Glutamatergic neuron (in vitro differentiated cells): Measurements from ENCODE around the gene CDC27. TPM values are rescaled to one million over a fixed set of nuclear protein-coding genes. Genes with fewer than 3 reads are reported as not detected.

Experiments
- DNase-seq: peaks from one replicate; pipeline ENCODE4 v3.0.0; 2022
- H3K27ac Mint-ChIP-seq: one replicate; pipeline ENCODE4 v1.8.0; 2020; ENCODE audit warnings: mild to moderate bottlenecking, mixed read lengths, inconsistent platforms; ENCODE audit not compliant: unreplicated experiment
- H3K27me3 Mint-ChIP-seq: one replicate; pipeline ENCODE4 v1.8.0; 2020; ENCODE audit warnings: mild to moderate bottlenecking, moderate library complexity, mixed read lengths, inconsistent platforms; ENCODE audit not compliant: unreplicated experiment
- H3K36me3 Mint-ChIP-seq: one replicate; pipeline ENCODE4 v1.8.0; 2020; ENCODE audit warnings: mild to moderate bottlenecking, mixed read lengths, inconsistent platforms; ENCODE audit not compliant: unreplicated experiment
- H3K4me1 Mint-ChIP-seq: one replicate; pipeline ENCODE4 v1.8.0; 2020; ENCODE audit warnings: mild to moderate bottlenecking, low read depth, mixed read lengths, inconsistent platforms; ENCODE audit not compliant: unreplicated experiment
- H3K4me3 Mint-ChIP-seq: one replicate; pipeline ENCODE4 v1.8.0; 2020; ENCODE audit warnings: mild to moderate bottlenecking, mixed read lengths, inconsistent platforms; ENCODE audit not compliant: unreplicated experiment
- H3K9me3 Mint-ChIP-seq: one replicate; pipeline ENCODE4 v1.8.0; 2020; ENCODE audit warnings: mild to moderate bottlenecking, moderate library complexity, mixed read lengths, inconsistent platforms; ENCODE audit not compliant: unreplicated experiment
- total RNA-seq: library from RNA; stranded (reverse); fragmentation: NEBNext Ultra II Directional; extraction: Animal tissue kit (Norgen Biotek cat#: 25700); gene quantifications from one replicate; pipeline ENCODE4 v1.2.1, GENCODE V29; 2021; ENCODE audit not compliant: unreplicated experiment
- TF ChIP-seq, protein P1 (sequence below): fragments of 200-600 bp; sonication (generic); IDR thresholded peaks from one replicate; pipeline ENCODE4 v1.5.0; 2021; ENCODE audit not compliant: partially characterized antibody, unreplicated experiment

Gene CDC27
- total RNA-seq, 1 donor from 2014 or later: 94.6 TPM

DNA sequence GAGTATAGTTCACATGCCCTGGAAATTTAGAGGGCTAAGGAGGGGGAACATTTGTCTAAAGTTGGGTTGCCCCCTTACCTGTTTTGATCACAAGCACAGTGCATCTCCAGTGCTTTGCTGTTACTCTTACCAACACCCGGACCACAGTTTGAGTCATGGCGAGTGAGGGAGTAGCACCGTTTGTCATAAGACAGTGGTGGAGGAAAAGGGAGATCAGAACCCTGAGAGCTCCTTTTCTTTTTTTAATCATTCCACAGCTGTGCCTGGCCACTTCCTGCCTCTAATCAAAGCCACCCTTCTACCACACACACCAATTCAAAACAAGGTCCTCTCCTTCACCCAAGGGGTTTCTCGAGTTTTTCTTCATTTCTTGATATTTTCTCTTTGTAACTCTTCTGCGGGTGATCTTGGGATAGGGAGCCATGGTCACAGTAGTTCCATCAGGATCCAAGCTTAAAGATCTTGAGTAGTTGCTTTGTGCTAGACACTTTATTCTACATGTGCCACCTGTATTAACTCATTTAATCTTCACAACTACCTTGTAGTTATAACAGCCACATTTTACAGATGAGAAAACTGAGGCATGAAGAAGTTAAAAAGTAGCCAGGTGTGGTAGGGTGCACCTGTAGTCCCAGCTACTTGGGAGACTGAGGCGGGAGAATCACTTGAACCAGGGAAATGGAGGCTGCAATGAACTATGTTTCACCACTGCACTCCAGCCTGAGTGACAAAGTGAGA lies 15.1 kb upstream of the CDC27 start:
- TF ChIP-seq, protein P1, sequence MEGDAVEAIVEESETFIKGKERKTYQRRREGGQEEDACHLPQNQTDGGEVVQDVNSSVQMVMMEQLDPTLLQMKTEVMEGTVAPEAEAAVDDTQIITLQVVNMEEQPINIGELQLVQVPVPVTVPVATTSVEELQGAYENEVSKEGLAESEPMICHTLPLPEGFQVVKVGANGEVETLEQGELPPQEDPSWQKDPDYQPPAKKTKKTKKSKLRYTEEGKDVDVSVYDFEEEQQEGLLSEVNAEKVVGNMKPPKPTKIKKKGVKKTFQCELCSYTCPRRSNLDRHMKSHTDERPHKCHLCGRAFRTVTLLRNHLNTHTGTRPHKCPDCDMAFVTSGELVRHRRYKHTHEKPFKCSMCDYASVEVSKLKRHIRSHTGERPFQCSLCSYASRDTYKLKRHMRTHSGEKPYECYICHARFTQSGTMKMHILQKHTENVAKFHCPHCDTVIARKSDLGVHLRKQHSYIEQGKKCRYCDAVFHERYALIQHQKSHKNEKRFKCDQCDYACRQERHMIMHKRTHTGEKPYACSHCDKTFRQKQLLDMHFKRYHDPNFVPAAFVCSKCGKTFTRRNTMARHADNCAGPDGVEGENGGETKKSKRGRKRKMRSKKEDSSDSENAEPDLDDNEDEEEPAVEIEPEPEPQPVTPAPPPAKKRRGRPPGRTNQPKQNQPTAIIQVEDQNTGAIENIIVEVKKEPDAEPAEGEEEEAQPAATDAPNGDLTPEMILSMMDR: no peak
- Mint-ChIP-seq H3K4me3 (no peak overlapping the region), H3K27ac (no peak overlapping the region), H3K4me1 (peaks cover 21% of the 10 kb centered on the region), H3K27me3 (peaks cover 3% of the 10 kb centered on the region), H3K36me3 (no peaks in the 10 kb centered on the region), H3K9me3 (peaks cover 2% of the 10 kb centered on the region)
- DNase-seq: no peak

DNA sequence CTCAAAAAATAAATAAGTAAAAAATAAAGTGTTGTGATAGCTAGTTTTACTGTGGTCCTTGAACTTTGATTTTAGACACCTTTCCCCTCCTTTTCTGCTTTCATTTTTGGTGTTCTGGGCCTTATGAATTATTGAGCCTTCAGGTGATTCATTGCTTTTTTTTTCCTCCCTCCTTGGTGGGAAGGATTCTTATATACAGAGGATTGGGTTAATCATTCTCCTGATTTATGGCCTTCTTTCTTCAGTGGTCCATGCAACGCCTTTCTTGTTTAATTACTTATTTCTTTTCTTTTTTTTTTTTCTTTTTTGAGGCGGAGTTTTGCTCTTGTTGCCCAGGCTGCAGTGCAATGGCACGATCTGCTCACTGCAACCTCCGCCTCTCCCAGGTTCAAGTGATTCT lies 12.1 kb upstream of the CDC27 start:
- Mint-ChIP-seq H3K4me3 (no peak overlapping the region), H3K36me3 (no peaks in the 10 kb centered on the region), H3K27ac (no peak overlapping the region), H3K9me3 (peaks cover 2% of the 10 kb centered on the region), H3K4me1 (peaks cover 15% of the 10 kb centered on the region), H3K27me3 (no peaks in the 10 kb centered on the region)
- DNase-seq: no peak
- TF ChIP-seq, protein P1: no peak

DNA sequence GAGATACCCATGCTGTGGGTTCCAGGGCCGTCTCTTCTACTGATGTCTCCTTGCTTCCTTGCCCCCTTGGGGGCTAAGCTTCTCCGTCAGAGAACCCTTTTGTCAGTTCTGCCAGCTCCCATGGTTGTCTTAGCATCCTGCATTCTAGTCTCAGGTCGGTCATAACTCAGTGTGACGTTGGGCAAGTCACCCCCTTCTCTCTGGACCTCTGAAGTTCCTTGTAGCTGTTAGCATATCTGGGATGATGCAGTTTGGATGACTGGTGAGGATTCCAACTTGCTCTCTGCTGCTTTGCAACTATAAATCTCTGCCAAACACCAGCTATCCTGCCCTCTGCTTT lies 11.2 kb upstream of the CDC27 start:
- no peak for DNase-seq
- peaks cover 6% of the 10 kb centered on the region for H3K36me3 Mint-ChIP-seq
- peaks cover 11% of the 10 kb centered on the region for H3K4me1 Mint-ChIP-seq
- H3K4me3 Mint-ChIP-seq: no peak overlapping the region
- TF ChIP-seq, protein P1: no peak
- H3K27ac Mint-ChIP-seq: no peak overlapping the region
- H3K9me3 Mint-ChIP-seq: no peaks in the 10 kb centered on the region
- H3K27me3 Mint-ChIP-seq: no peaks in the 10 kb centered on the region

DNA sequence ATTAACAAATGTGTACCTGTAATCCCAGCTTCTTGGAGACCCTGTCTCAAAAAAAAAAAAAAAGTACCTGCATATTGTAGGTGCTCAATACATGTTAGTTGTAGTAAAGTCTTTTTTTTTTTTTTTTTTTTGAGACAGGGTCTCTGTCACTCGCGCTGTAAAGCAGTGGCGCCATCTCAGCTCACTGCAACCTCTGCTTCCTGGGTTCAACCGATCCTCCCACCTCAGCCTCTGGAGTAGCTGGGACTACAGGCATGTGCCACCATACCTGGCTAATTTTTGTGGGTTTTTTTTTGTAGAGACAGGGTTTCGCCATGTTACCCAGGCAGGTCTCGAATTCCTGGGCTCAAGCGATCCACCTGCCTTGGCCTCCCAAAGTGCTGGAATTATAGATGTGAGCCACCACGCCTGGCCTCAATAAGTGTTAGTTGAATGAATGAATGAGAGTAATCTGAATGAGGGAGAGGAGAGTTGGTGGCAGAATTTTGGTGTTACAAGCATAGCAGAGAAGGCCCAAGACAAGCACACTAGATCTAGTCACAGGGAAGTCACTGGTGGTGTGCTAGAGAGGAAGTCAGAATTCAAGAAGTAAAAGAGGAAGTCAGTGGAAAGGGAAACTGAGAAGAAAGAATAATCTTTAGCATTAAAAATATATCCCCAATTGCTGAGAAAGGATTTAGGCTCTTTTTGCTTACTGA lies 10.7 kb upstream of the CDC27 start:
- H3K27ac Mint-ChIP-seq: no peak overlapping the region
- H3K4me3 Mint-ChIP-seq: no peak overlapping the region
- no peaks in the 10 kb centered on the region for H3K27me3 Mint-ChIP-seq
- no peak for DNase-seq
- TF ChIP-seq, protein P1: no peak
- H3K36me3 Mint-ChIP-seq: peaks cover 6% of the 10 kb centered on the region
- H3K9me3 Mint-ChIP-seq: no peaks in the 10 kb centered on the region
- H3K4me1 Mint-ChIP-seq: peaks cover 6% of the 10 kb centered on the region

DNA sequence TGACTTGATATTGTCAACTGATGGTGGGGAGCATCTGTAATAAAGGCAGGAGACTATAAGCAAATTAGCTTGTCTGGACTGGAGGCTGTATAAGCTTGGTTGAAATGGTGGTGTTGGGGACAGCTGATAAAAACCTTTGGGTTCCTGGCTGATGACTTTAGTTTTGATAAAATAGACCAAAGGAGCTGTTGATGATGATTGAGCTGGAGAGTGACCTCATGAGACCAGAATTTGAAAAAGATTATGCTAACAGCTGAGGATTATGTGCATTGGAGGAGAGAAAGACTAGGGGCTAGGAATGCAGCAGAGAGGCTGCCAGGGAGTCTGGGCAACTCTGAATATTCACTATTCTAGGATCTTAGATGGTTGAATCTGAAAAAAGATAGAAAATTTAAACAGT lies 8.7 kb upstream of the CDC27 start:
- no peak overlapping the region for H3K4me3 Mint-ChIP-seq
- H3K36me3 Mint-ChIP-seq: peaks cover 6% of the 10 kb centered on the region
- TF ChIP-seq, protein P1: no peak
- no peaks in the 10 kb centered on the region for H3K9me3 Mint-ChIP-seq
- H3K4me1 Mint-ChIP-seq: peaks cover 4% of the 10 kb centered on the region
- H3K27ac Mint-ChIP-seq: no peak overlapping the region
- H3K27me3 Mint-ChIP-seq: peaks cover 4% of the 10 kb centered on the region
- no peak for DNase-seq
